ENCODE measurements around the gene MAP3K1. TPM values are rescaled to one million over a fixed set of nuclear protein-coding genes. Genes with fewer than 3 reads are reported as not detected.

MAP3K1 gene
- total RNA-seq, 1 donor from 2014 or later, result 20.0 TPM

DNA sequence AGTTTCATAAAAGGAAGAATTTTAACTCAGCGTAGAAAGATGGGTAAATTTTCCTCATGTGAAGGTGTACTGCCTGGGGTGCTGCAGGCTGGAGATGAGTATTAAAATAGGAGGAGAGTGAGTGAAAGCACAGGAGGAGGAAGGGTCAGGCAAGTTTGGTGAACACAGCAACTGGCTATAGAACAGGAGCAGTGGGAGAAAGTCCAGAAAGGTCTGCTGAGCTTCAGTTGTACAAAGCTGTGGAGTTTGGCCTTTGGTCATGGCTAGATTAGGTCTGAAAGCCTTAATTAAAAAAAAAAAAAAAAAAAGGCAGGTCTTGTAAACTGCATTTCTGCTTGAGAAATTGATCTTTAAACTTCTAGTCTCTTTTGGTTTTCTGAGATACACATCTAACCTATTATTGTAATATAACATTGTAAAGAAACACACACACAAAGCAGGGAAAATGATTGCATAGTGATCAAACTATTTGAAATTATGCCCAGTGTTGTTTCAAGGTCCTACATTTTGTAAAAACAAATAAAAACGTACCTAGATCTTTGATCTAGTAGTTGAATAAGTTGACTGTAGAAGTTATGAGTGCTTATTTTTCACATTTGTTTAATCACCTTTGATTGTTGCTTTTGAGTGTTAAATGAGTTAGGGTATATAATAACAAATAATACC is 43.6 kb downstream of the MAP3K1 start:
- no peaks in the 10 kb centered on the region for H3K27me3 Mint-ChIP-seq
- H3K36me3 Mint-ChIP-seq (ENCODE audit: insufficient read depth), result peaks cover 13% of the 10 kb centered on the region
- no peak overlapping the region for H3K27ac Mint-ChIP-seq
- peaks cover 2% of the 10 kb centered on the region for H3K4me1 Mint-ChIP-seq (ENCODE audit: low read depth)
- no peak overlapping the region for H3K4me3 Mint-ChIP-seq (ENCODE audit: low read depth)
- TF ChIP-seq CTCF (IDR thresholded peaks at IDR 0.05; ENCODE audit: unreplicated experiment), result no peak
- no peak for DNase-seq (ENCODE audit: low spot score, unreplicated experiment)
- no peaks in the 10 kb centered on the region for H3K9me3 Mint-ChIP-seq (ENCODE audit: low read depth)

DNA sequence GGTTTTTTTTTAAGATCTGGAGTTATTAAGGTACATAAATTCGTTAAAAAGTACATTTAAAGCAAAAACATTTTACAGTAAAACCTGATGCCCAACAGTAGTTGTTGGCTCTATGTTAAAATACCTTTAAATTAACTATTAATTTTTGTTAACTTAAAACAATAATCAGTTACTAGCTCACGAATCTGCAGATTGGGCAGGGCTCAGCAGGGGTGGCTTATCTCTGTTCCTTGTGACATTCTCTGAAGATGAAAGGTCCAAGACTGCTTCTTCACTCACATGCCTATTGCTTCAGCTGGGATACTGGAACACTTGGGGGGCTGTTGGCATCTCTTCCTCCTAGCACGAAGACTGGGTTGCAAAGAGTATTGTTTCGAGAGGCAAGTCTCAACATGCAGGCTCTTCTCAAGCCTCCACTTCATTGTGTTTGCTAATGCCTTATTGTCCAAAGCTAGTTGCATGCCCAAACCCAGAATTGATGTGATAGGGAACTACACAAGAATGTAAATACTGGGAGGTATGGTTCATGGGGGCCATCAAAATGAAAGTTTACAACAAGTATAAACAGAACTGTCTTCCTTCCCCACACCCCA is 46.6 kb downstream of the MAP3K1 start:
- Mint-ChIP-seq H3K9me3 (ENCODE audit: low read depth) (no peaks in the 10 kb centered on the region), H3K4me1 (ENCODE audit: low read depth) (peaks cover 2% of the 10 kb centered on the region), H3K27me3 (no peaks in the 10 kb centered on the region), H3K4me3 (ENCODE audit: low read depth) (no peak overlapping the region), H3K27ac (no peak overlapping the region), H3K36me3 (ENCODE audit: insufficient read depth) (peaks cover 20% of the 10 kb centered on the region)
- no peak for DNase-seq (ENCODE audit: low spot score, unreplicated experiment)
- TF ChIP-seq CTCF (IDR thresholded peaks at IDR 0.05; ENCODE audit: unreplicated experiment), result no peak

DNA sequence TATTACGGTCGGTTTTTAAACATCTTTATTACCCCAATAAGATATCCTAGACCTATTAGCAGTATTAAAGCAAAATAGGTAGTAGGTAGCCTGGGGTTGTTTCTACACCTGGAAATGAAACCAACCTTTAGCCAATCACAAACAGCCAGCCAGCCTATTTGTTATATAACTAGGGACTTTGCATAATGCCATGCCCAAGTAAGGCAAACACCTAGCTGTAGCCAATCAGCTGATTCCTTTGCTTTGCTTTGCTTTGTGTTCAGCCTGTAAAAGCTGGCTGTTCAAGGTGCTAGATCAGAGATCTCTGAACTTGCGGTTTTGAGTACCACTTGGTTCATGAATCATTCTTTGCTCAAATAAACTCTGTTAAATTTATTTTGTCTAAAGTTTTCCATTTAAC is 47.6 kb downstream of the MAP3K1 start:
- Mint-ChIP-seq H3K9me3 (ENCODE audit: low read depth) (no peaks in the 10 kb centered on the region), H3K27ac (no peak overlapping the region), H3K36me3 (ENCODE audit: insufficient read depth) (peaks cover 20% of the 10 kb centered on the region), H3K27me3 (no peaks in the 10 kb centered on the region), H3K4me1 (ENCODE audit: low read depth) (peaks cover 2% of the 10 kb centered on the region), H3K4me3 (ENCODE audit: low read depth) (no peak overlapping the region)
- DNase-seq (ENCODE audit: low spot score, unreplicated experiment), result no peak
- no peak for TF ChIP-seq CTCF (IDR thresholded peaks at IDR 0.05; ENCODE audit: unreplicated experiment)

DNA sequence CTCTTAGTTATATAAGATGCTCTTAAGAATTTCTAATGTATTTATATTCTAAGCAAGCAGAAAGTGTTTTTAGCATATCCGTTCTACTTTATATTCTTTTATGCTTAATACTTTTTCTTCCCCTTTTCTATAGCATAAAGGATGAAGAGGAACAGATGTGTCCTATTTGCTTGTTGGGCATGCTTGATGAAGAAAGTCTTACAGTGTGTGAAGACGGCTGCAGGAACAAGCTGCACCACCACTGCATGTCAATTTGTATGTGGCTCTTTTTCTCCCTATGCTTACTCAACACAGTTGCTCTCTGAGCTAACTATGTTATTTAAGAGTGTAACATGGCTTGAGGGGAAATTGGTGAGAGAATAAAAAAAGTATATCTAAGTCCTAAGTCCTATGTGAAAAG is 56.4 kb downstream of the MAP3K1 start:
- no peak for TF ChIP-seq CTCF (IDR thresholded peaks at IDR 0.05; ENCODE audit: unreplicated experiment)
- DNase-seq (ENCODE audit: low spot score, unreplicated experiment), result no peak
- no peaks in the 10 kb centered on the region for H3K9me3 Mint-ChIP-seq (ENCODE audit: low read depth)
- H3K4me1 Mint-ChIP-seq (ENCODE audit: low read depth), result no peaks in the 10 kb centered on the region
- no peak overlapping the region for H3K4me3 Mint-ChIP-seq (ENCODE audit: low read depth)
- no peak overlapping the region for H3K27ac Mint-ChIP-seq
- H3K36me3 Mint-ChIP-seq (ENCODE audit: insufficient read depth), result peaks cover 21% of the 10 kb centered on the region
- H3K27me3 Mint-ChIP-seq, result no peaks in the 10 kb centered on the region

- no peaks in the 10 kb centered on the region for H3K27me3 Mint-ChIP-seq
- no peak for TF ChIP-seq CTCF (IDR thresholded peaks at IDR 0.05; ENCODE audit: unreplicated experiment)
- H3K27ac Mint-ChIP-seq, result no peak overlapping the region
- no peak for DNase-seq (ENCODE audit: low spot score, unreplicated experiment)
- H3K9me3 Mint-ChIP-seq (ENCODE audit: low read depth), result no peaks in the 10 kb centered on the region
- H3K4me3 Mint-ChIP-seq (ENCODE audit: low read depth), result no peak overlapping the region
- H3K36me3 Mint-ChIP-seq (ENCODE audit: insufficient read depth), result peaks cover 23% of the 10 kb centered on the region
- no peaks in the 10 kb centered on the region for H3K4me1 Mint-ChIP-seq (ENCODE audit: low read depth)
Measured at GRCh38 chr5:56873056-56873455, 57.7 kb downstream of the MAP3K1 start.
